Left colon (tissue), 2 donors: ENCODE data around the gene POU2AF3. TPM values are rescaled to one million over a fixed set of nuclear protein-coding genes. Genes with fewer than 3 reads are reported as not detected.
A peak's percentile ranks its signal among the peaks of the same experiment; 100 is the strongest.

Experiments used
- ATAC-seq: fragments of 200-7000 bp; cut with Tn5 transposase; one replicate; pipeline ENCODE4 v1.9.1; 2020; ENCODE audit warnings: mild to moderate bottlenecking, moderate library complexity
- DNase-seq, 2 donors: peaks; one replicate each; pipeline ENCODE4 v3.0.0-alpha.2; 2020
- intact Hi-C, 2 donors: fragments of 100-400 bp; cut with DNase I in 1 of 2; cut with micrococcal nuclease in 1 of 2; formaldehyde crosslinking; loops; one replicate each; pipeline versions ENCODE4 v1.11.2 to v1.14.0; 2022; cut with DNase I, micrococcal nuclease
- total RNA-seq, 2 donors: library from RNA; stranded (reverse); fragmentation: NEBNext Ultra II Directional; extraction: Animal tissue kit (Norgen Biotek cat#: 25700); gene quantifications; one replicate each; pipeline ENCODE4 v1.2.1, GENCODE V29; 2021
- donor health status: DM: no; HTN: no; CAD: no.
- donor health status: DM: yes; HTN: yes; CAD: no.

POU2AF3 gene
- total RNA-seq, 2 donors from 2014 or later = 6.0 to 6.6 TPM

GRCh38 chr11:111320728-111321568 lies 22.6 kb downstream of the POU2AF3 start:
- DNase-seq (no peak), ATAC-seq (peak; percentile 66)
- intact Hi-C loops = no loop called here

- ATAC-seq = no peak
Measured at GRCh38 chr11:111322534-111322933, 24.2 kb downstream of the POU2AF3 start.

GRCh38 chr11:111324277-111324720 lies 26.0 kb downstream of the POU2AF3 start:
- DNase-seq = no peak
- no peak for ATAC-seq
- intact Hi-C loops = no loop called here

More at GRCh38 chr11:111322534-111322933, 24.2 kb downstream of the POU2AF3 start:
- no peak for DNase-seq
- intact Hi-C loops = no loop called here

GRCh38 chr11:111325259-111325658 lies 26.9 kb downstream of the POU2AF3 start:
- ATAC-seq = no peak
- DNase-seq = no peak
- intact Hi-C loops = no loop called here

- DNase-seq = no peak
- intact Hi-C loops = no loop called here
- no peak for ATAC-seq
Measured at GRCh38 chr11:111326824-111327223, 28.5 kb downstream of the POU2AF3 start.

- ATAC-seq (no peak), DNase-seq (no peak)
- intact Hi-C loops = no loop called here
Measured at GRCh38 chr11:111327908-111328624, 29.7 kb downstream of the POU2AF3 start.

- no peak for ATAC-seq
- DNase-seq = no peak
- intact Hi-C loops = no loop called here
Measured at GRCh38 chr11:111329306-111330204, 31.2 kb downstream of the POU2AF3 start.

- no peak for DNase-seq
- no peak for ATAC-seq
- intact Hi-C loops = no loop called here
Measured at GRCh38 chr11:111330234-111330893, 32.0 kb downstream of the POU2AF3 start.

GRCh38 chr11:111331711-111332479 lies 33.5 kb downstream of the POU2AF3 start:
- intact Hi-C loops = no loop called here
- DNase-seq = no peak
- no peak for ATAC-seq

GRCh38 chr11:111334532-111335502 lies 36.5 kb downstream of the POU2AF3 start:
- intact Hi-C loops = no loop called here
- DNase-seq (peak; percentile 56 to 59), ATAC-seq (peak; percentile 94)

- DNase-seq = no peak
- ATAC-seq = peak; percentile 34
- intact Hi-C loops = no loop called here
Measured at GRCh38 chr11:111335549-111335948, 37.2 kb downstream of the POU2AF3 start.

- intact Hi-C loops = no loop called here
- no peak for DNase-seq
- ATAC-seq = no peak
Measured at GRCh38 chr11:111336062-111336461, 37.7 kb downstream of the POU2AF3 start.

- DNase-seq (no peak), ATAC-seq (no peak)
- intact Hi-C loops = no loop called here
Measured at GRCh38 chr11:111336582-111337256, 38.4 kb downstream of the POU2AF3 start.

GRCh38 chr11:111339758-111340388 lies 41.5 kb downstream of the POU2AF3 start:
- no peak for DNase-seq
- intact Hi-C loops = no loop called here

GRCh38 chr11:111342329-111342728 lies 44.0 kb downstream of the POU2AF3 start:
- no peak for ATAC-seq

More at GRCh38 chr11:111339758-111340388, 41.5 kb downstream of the POU2AF3 start:
- no peak for ATAC-seq

GRCh38 chr11:111344032-111344431 lies 45.7 kb downstream of the POU2AF3 start:
- DNase-seq = peak in 1 of 2 donors; percentile 62
- ATAC-seq = no peak
- intact Hi-C loops = no loop called here

More at GRCh38 chr11:111342329-111342728, 44.0 kb downstream of the POU2AF3 start:
- no peak for DNase-seq
- intact Hi-C loops = no loop called here
